ENCODE measurements around the gene HGS.
"Not testable (repeated sequence)": the region's sequence is repeated elsewhere in the genome, so short reads cannot be mapped to it uniquely, and the experiment has no call there.

The HGS gene

DNA sequence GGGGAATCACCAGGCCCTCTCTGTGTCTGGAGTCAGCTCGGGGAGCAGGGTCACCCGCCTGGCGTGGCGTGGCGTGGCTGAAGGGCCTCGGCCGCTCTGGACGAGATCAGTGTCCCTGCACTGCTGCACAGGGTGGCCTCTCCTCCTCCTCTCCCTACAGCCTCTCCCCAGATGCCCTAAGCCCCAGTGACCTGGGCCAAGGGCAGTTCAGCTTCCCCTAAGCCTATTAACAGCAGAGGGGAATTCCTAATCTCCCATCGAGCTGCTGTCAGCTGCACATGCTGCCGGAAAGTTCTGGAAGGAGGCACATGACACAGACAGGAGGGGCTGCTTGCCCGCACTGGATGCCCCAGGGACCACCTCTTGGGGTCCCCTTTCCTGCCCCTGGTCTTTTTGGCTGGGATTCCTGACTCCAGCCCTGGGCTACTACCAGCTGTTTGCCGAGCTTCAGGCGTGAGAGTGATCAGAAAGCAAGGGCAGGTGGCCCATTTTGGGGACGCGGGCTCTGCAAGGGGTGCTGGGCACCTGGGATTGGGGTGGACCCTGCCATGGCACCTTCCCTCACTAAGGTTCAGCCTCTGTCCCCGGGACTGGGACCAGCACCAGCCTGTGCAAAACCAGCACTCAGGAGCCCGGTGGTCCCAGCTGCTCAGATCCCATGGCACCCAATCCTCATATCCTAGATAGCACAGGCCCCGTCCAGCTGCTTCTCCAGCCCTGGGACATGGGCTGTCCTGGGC lies 28.3 kb upstream of the HGS start:
- intact Hi-C loops (cut with DNase I), result no loop called here
- no peak for DNase-seq

DNA sequence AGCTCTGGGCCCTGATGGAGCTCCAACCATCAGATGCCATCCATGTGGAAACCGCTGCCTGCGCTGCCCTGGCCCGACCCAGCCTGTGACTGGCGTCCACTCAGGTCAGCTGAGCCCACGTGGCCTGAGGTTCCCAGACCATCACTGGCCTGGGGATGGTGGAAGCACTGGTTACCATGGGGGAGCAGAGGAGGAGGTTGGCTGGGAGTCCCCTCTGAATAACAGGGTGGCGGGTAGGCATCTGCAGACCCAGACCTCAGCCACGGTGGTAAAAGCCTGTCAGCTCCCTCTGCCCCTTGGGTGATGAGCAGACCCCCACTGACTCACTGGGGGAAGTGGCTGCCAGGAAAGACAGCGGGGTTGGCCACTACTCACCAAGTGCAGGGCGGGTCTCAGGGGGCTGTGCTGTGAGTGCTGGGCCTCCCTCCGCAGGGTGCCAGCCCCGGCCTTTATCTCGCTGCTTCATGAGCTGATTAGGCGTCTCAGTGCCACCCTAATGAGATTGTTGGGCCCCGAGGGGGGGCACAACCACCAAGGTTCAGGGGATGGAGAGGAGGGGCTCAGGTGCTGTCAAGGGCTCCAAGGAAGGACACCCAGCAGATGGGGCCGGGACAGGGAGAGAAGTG lies 27.6 kb upstream of the HGS start, which contains the start of gene PDE6G:
Gene PDE6G (minus strand): TSS at position 425 of the 626 bp plus-strand sequence. CDS start 3,237 bp downstream, outside the sequence.
- no peak for DNase-seq
- intact Hi-C loops (cut with DNase I), result no loop called here

GRCh38 chr17:81656835-81657234 lies 27.0 kb upstream of the HGS start:
- intact Hi-C loops (cut with DNase I), result no loop called here

GRCh38 chr17:81659038-81659437 lies 24.8 kb upstream of the HGS start:
- intact Hi-C loops (cut with DNase I), result no loop called here
- no peak for DNase-seq

More at GRCh38 chr17:81656835-81657234, 27.0 kb upstream of the HGS start:
- DNase-seq, result no peak

DNA sequence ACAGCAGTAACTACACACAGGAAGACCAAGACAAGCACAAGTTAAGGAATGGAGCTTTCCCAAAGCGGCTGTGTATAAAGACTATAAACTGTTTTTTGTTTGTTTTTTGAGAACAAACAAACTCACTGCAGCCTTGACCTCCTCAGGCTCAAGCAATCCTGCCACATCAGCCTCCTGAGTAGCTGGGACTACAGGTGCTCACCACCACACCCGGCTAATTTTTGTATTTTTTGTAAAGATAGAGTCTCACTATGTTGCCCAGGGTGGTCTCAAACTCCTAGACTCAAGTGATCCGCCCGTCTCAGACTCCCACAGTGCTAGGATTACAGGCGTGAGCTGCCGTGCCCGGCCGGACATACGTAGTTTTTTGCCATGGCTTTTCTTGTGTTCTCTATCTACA lies 23.4 kb upstream of the HGS start:
- no peak for DNase-seq
- intact Hi-C loops (cut with DNase I), result no loop called here

- no peak for DNase-seq
- intact Hi-C loops (cut with DNase I), result no loop called here
Measured at GRCh38 chr17:81662002-81662401, 21.8 kb upstream of the HGS start.

DNA sequence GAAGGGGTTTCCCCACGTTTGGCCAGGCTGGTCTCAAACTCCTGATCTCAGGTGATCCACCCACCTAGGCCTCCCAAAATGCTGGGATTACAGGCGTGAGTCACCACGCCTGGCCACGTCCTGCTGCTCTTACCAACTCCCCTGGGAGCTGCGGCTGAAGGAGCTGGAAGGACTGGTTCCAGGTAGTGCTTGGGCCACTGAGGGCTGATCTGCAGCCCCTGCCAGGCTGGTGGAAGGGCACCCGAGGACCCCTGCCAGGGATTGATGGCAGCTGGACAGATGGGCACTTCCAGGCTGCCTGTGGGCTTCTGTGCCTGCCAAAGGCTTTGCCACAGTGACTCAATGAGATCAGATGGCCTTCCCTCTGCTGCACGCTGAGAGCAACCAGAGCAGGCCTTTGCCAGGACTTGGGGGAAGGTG lies 19.8 kb upstream of the HGS start:
- DNase-seq, result no peak
- intact Hi-C loops (cut with DNase I), result no loop called here

- intact Hi-C loops (cut with DNase I), result loop anchor here (5.0 kb wide), 1 partner anchor 37 kb away; the partner anchor contains the start of gene MRPL12
- DNase-seq, result peak in 24 of 42 donors; percentile 12 to 61 (median 34)
Measured at GRCh38 chr17:81665205-81666091, 18.4 kb upstream of the HGS start.

GRCh38 chr17:81666092-81666341 lies 17.8 kb upstream of the HGS start:
- intact Hi-C loops (cut with DNase I), result loop anchor here (5.0 kb wide), 1 partner anchor 36 kb away; the partner anchor contains the start of gene MRPL12
- DNase-seq, result peak in 1 of 42 donors; percentile 4

DNA sequence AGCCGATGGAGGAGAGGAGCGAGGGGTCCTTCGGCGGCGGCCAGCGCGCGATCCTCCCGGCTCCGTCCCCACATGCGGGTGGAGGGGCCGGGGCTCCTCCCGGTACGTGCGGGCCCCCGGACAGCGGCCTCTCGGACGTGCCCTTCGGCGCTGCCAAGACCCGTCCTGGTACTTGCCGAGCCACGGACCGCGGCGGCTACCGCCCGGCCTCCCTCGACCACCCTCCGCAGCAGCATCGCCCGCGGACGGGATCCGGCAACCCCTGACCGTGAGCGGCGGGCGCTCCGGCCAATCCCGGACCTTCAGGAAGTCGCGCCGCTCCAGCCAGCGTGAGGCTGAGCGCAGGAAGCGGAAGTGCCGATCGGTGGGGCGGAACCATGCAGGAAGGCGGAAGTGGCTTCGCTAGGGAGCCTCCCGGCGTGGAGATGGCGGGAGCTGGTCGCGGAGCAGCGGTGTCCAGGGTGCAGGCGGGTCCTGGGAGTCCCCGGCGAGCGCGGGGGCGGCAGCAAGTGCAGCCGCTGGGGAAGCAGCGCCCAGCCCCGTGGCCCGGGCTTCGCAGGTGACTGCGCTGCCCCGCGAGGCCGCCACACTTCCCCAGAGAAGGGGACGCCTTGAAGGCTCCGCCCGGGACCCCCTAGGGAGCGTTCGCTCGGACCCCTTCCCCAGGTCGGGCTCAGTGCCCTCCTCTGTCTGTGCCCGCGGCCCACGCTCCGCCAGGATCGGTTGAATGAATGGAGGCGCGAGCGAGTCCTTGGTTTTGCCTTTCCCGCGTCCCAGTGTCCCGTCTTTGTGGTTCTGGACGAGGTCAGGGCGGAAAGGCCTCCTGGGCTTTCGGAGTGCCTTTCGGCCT lies 17.2 kb upstream of the HGS start, which contains the start of the genes CCDC137 and OXLD1:
Gene CCDC137 (plus strand): TSS at position 396 of the 850 bp plus-strand sequence. CDS start 30 bp downstream, at position 426.
Gene OXLD1 (minus strand): TSS at position 264 of the 850 bp plus-strand sequence. CDS start 28 bp downstream, at position 236.
- peak; percentile 92 to 99 (median 97) for DNase-seq
- intact Hi-C loops (cut with DNase I), result loop anchor here (5.0 kb wide), 1 partner anchor 36 kb away; the partner anchor contains the start of gene MRPL12

DNA sequence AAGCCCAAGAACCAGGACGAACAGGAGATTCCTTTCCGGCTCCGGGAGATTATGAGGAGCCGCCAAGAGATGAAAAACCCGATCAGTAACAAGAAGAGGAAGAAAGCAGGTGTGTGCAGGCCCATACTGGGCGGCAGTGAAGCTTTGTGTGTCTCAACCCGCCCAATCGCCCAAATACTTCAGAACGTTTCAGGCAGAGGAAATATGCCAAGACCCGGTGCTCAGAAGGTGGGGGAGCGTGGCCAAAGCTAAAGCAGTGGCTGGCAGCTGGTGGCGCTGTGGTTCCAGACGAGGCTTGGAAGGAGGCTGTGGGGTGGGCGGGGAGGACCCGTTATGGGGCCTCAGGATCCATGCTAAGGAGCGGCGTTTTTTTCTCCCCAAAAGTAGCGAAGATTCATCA lies 16.1 kb upstream of the HGS start:
- intact Hi-C loops (cut with DNase I), result loop anchor here (5.0 kb wide), 1 partner anchor 35 kb away; the partner anchor contains the start of gene MRPL12
- DNase-seq, result no peak

DNA sequence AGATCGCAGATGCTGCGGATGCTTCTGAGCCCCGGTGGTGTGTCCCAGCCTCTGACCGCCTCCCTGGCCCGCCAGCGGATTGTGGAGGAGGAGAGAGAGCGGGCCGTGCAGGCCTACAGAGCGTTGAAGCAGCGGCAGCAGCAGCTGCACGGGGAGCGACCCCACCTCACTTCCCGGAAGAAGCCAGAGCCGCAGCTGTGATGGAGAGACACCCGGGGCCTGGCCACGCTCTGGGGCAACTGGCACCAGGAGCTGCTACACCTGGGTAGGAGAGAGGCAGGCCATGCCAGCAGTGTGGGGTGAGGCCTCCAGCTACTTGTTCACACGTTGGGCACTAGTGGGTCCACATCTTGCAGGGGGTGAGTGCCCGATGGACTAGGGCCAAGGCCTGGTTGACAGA lies 11.3 kb upstream of the HGS start:
- DNase-seq, result no peak
- intact Hi-C loops (cut with DNase I), result no loop called here

DNA sequence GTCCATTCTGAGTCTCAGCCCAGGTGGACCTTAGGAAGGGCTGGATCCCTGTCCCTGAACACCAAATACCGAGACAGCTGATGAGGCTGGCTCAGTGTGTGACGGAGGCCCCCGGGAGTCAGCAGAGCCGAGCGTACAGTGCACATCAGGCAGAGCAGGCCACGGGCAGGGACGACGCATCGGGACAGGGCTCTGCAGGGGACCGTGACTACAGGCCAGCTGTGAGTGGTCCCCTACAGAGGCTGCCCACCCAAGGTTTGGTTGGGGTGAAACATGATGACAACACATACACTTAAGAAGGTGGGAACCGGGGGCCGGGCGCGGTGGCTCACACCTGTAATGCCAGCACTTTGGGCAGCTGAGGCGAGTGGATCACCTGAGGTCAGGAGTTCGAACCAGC lies 10.9 kb upstream of the HGS start:
- DNase-seq, result no peak
- intact Hi-C loops (cut with DNase I), result no loop called here

- DNase-seq, result no peak
- intact Hi-C loops (cut with DNase I), result no loop called here
Measured at GRCh38 chr17:81673561-81674258, 10.1 kb upstream of the HGS start.

GRCh38 chr17:81675515-81676221 lies 8.1 kb upstream of the HGS start:
- intact Hi-C loops (cut with DNase I), result not testable (repeated sequence)

DNA sequence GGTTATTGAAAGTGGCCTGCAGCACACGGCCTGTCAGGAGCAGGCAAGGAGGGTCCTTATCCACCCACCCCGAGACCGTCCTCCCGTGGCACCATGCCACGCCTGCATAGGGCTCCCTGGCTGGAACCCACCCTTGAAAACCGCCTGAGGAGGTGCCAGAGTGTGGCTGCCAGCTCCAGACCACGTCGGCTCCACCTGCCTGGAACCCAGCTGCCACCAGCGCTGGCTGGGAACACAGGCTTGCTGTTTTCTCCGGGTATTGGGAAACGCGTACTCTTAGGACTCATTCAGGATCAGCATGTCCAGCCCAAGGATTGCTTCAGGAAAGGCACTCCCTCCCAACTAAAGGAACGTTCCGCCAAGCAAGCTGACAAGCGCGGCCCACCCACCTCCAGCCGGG lies 6.9 kb upstream of the HGS start:
- peak in 4 of 42 donors; percentile 11 to 53 (median 19) for DNase-seq
- intact Hi-C loops (cut with DNase I), result no loop called here

More at GRCh38 chr17:81675515-81676221, 8.1 kb upstream of the HGS start:
- peak in 37 of 42 donors; percentile 22 to 75 (median 48) for DNase-seq

- no peak for DNase-seq
- intact Hi-C loops (cut with DNase I), result no loop called here
Measured at GRCh38 chr17:81680150-81680549, 3.7 kb upstream of the HGS start.
